PC-3 (cell line): Measurements from ENCODE around the gene LAG3. TPM values are rescaled to one million over a fixed set of nuclear protein-coding genes. Genes with fewer than 3 reads are reported as not detected.

Experiments used
- ATAC-seq: fragments of 200-7000 bp; cut with Tn5 transposase; 2 replicates; pipeline ENCODE4 v1.9.1; 2020; ENCODE audit warnings: mild to moderate bottlenecking, moderate library complexity
- BruUV-seq: library from RNA; stranded (reverse); fragments of 400-500 nt; replicated peaks from 2 replicates; lab custom pipeline; 2021; lab: Mats Ljungman, UMichigan
- CTCF ChIA-PET: fragments of 300-600 bp; sonication (Branson Sonifier 250); formaldehyde crosslinking; loops from one replicate; lab custom pipeline; 2022; ENCODE audit warnings: antibody characterized with exemption; lab: Charles Lee
- POLR2A ChIA-PET: fragments of 300-600 bp; sonication (Branson Sonifier 250); formaldehyde crosslinking; loops from one replicate; lab custom pipeline; 2022; ENCODE audit warnings: antibody characterized with exemption; ENCODE audit not compliant: unreplicated experiment; lab: Charles Lee
- DNase-seq: peaks from one replicate; pipeline ENCODE4 v3.0.0-alpha.2; 2015
- H2AFZ ChIP-seq: fragments of 300-600 bp; sonication (generic); 2 replicates; pipeline ENCODE4 v1.6.0; 2016; ENCODE audit warnings: antibody characterized with exemption, low read length
- H3F3A ChIP-seq: fragments of 300-600 bp; sonication (generic); one replicate; pipeline ENCODE4 v1.6.0; 2017; ENCODE audit warnings: antibody characterized with exemption, low read length, control low read depth, mild to moderate bottlenecking; ENCODE audit not compliant: unreplicated experiment
- H3K27ac ChIP-seq: fragments of 300-600 bp; sonication (generic); 2 replicates; pipeline ENCODE4 v1.5.1; 2016; ENCODE audit warnings: mild to moderate bottlenecking, low read length
- H3K27me3 ChIP-seq: fragments of 300-600 bp; sonication (generic); 2 replicates; pipeline ENCODE4 v1.6.1; 2016; ENCODE audit warnings: low read length, mixed read lengths
- H3K36me3 ChIP-seq: fragments of 300-600 bp; sonication (generic); 2 replicates; pipeline ENCODE4 v1.6.1; 2016; ENCODE audit warnings: low read depth, mixed run types, low read length, mixed read lengths
- H3K4me1 ChIP-seq: fragments of 300-600 bp; sonication (generic); 2 replicates; pipeline ENCODE4 v1.5.1; 2016; ENCODE audit warnings: low read length; ENCODE audit not compliant: insufficient read depth
- H3K4me2 ChIP-seq: fragments of 300-600 bp; sonication (generic); 2 replicates; pipeline ENCODE4 v1.6.0; 2016; ENCODE audit warnings: low read length
- H3K4me3 ChIP-seq: fragments of 300-600 bp; sonication (generic); 2 replicates; pipeline ENCODE4 v1.5.1; 2016; ENCODE audit warnings: mild to moderate bottlenecking, low read length, mixed read lengths
- H3K79me2 ChIP-seq: fragments of 300-600 bp; sonication (generic); 2 replicates; pipeline ENCODE4 v1.6.1; 2017; ENCODE audit warnings: low read length, mixed read lengths
- H3K9ac ChIP-seq: fragments of 300-600 bp; sonication (generic); 2 replicates; pipeline ENCODE4 v1.6.0; 2016; ENCODE audit warnings: mild to moderate bottlenecking, low read length
- H3K9me2 ChIP-seq: fragments of 300-600 bp; sonication (generic); replicated peaks from 2 replicates; pipeline ENCODE4 v1.6.1; 2016; ENCODE audit warnings: mixed run types, low read length, mixed read lengths
- H3K9me3 ChIP-seq: fragments of 300-600 bp; sonication (generic); 2 replicates; pipeline ENCODE4 v1.6.1; 2016; ENCODE audit warnings: low read length, mixed read lengths
- H4K20me1 ChIP-seq: fragments of 300-600 bp; sonication (generic); 2 replicates; pipeline ENCODE4 v1.6.1; 2016; ENCODE audit warnings: low read length, mixed read lengths
- EZH2 ChIP-seq: fragments of 300-600 bp; sonication (generic); IDR thresholded peaks from one replicate; pipeline ENCODE4 v1.6.1; 2017; ENCODE audit warnings: antibody characterized with exemption, mild to moderate bottlenecking, low read length; ENCODE audit not compliant: unreplicated experiment
- EZH2phosphoT487 ChIP-seq: fragments of 300-600 bp; sonication (generic); IDR thresholded peaks from 2 replicates; pipeline ENCODE4 v1.6.1; 2018; ENCODE audit warnings: mild to moderate bottlenecking, antibody characterized with exemption, low read length, borderline replicate concordance
- intact Hi-C: fragments of 100-400 bp; cut with micrococcal nuclease; formaldehyde crosslinking; loops from 2 replicates; pipeline ENCODE4 v1.9.0; 2023
- total RNA-seq: library from RNA; depleted of rRNA; stranded (reverse); fragments of >200 nt; gene quantifications from 2 replicates; pipeline ENCODE4 v1.2.3, GENCODE V29; 2014
- TF ChIP-seq, protein P1 (sequence below): fragments of 300-600 bp; sonication (generic); conservative IDR thresholded peaks from 2 replicates; pipeline ENCODE4 v1.5.1; 2017; ENCODE audit warnings: antibody characterized with exemption, low read depth, mild to moderate bottlenecking, low read length

Gene LAG3
- total RNA-seq, 1 experiment from 2014 or later: 0.58 TPM

GRCh38 chr12:6796576-6796975 is 24.3 kb downstream of the LAG3 start:
- Histone ChIP-seq H3K9me3 (no peaks in the 10 kb centered on the region), H3K9ac (no peak overlapping the region), H3K27ac (no peak overlapping the region), H3K79me2 (no peaks in the 10 kb centered on the region), H4K20me1 (no peaks in the 10 kb centered on the region), H3K27me3 (no peaks in the 10 kb centered on the region), H2AFZ (no peak overlapping the region), H3K4me2 (no peak overlapping the region), H3K36me3 (no peaks in the 10 kb centered on the region), H3K4me3 (no peak overlapping the region), H3K4me1 (no peaks in the 10 kb centered on the region), H3F3A (no peaks in the 10 kb centered on the region), H3K9me2 (no peaks in the 10 kb centered on the region)
- ChIA-PET CTCF (no interaction called here), POLR2A (no interaction called here)
- DNase-seq (no peak), ATAC-seq (no peak)
- no peak for TF ChIP-seq EZH2phosphoT487
- TF ChIP-seq EZH2: no peak
- TF ChIP-seq, protein P1, sequence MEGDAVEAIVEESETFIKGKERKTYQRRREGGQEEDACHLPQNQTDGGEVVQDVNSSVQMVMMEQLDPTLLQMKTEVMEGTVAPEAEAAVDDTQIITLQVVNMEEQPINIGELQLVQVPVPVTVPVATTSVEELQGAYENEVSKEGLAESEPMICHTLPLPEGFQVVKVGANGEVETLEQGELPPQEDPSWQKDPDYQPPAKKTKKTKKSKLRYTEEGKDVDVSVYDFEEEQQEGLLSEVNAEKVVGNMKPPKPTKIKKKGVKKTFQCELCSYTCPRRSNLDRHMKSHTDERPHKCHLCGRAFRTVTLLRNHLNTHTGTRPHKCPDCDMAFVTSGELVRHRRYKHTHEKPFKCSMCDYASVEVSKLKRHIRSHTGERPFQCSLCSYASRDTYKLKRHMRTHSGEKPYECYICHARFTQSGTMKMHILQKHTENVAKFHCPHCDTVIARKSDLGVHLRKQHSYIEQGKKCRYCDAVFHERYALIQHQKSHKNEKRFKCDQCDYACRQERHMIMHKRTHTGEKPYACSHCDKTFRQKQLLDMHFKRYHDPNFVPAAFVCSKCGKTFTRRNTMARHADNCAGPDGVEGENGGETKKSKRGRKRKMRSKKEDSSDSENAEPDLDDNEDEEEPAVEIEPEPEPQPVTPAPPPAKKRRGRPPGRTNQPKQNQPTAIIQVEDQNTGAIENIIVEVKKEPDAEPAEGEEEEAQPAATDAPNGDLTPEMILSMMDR: no peak
- no TSS peak for BruUV-seq
- intact Hi-C loops: no loop called here

DNA sequence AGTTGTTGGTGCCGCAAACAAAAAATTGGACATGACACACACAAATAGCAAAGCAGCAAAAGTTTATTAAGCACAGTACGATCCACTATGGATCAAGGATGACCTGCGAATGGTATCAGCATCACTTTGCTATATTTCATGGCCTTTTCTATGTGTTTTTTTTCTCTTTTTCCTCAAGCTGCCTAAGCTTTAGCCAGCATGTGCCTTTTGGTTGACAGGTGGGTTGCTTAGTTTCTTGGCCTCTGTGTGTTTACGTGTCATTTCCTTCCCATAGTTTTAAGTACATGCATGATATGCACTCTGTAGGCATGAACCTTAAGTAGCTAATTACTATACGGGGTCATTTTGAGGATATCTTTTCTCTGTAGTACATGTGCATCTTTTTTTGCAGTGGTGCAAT is 26.8 kb downstream of the LAG3 start:
- no peaks in the 10 kb centered on the region for H3K9me2 ChIP-seq
- no TSS peak for BruUV-seq
- H3K9me3 ChIP-seq: no peaks in the 10 kb centered on the region
- no peaks in the 10 kb centered on the region for H3F3A ChIP-seq
- ChIA-PET CTCF (no interaction called here), POLR2A (no interaction called here)
- H2AFZ ChIP-seq: no peak overlapping the region
- no peaks in the 10 kb centered on the region for H3K36me3 ChIP-seq
- DNase-seq: no peak
- no peaks in the 10 kb centered on the region for H3K4me1 ChIP-seq
- H4K20me1 ChIP-seq: no peaks in the 10 kb centered on the region
- no peak overlapping the region for H3K9ac ChIP-seq
- no peak overlapping the region for H3K4me2 ChIP-seq
- TF ChIP-seq EZH2phosphoT487 (no peak), EZH2 (no peak)
- TF ChIP-seq, protein P1: no peak
- no peak overlapping the region for H3K27ac ChIP-seq
- no peak for ATAC-seq
- intact Hi-C loops: no loop called here
- no peak overlapping the region for H3K4me3 ChIP-seq
- H3K79me2 ChIP-seq: no peaks in the 10 kb centered on the region
- H3K27me3 ChIP-seq: no peaks in the 10 kb centered on the region

DNA sequence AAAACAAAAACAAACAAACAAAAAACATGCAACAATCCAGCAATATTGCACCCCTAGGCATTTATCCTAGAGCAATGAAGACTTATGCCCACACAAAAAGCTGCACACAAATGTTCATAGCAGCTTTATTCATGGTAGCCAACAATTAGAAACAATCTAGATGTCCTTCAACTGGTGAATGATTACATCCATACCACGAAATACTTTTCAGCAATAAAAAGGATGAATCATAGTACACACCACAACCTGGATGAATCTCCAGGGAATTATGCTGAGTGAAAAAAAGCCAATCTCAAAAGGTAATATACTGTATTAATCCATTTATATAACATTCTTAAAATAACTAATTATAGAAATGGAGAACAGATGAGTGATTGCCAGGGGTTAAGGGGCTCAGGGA is 34.9 kb downstream of the LAG3 start:
- Histone ChIP-seq H3K27me3 (no peaks in the 10 kb centered on the region), H3K79me2 (no peaks in the 10 kb centered on the region), H3K4me3 (no peak overlapping the region), H3K4me1 (no peaks in the 10 kb centered on the region), H3K4me2 (no peak overlapping the region), H2AFZ (no peak overlapping the region), H3K9ac (no peak overlapping the region), H3K9me3 (no peaks in the 10 kb centered on the region), H3K36me3 (no peaks in the 10 kb centered on the region), H3K9me2 (no peaks in the 10 kb centered on the region), H3F3A (no peaks in the 10 kb centered on the region), H4K20me1 (no peaks in the 10 kb centered on the region), H3K27ac (no peak overlapping the region)
- peak; percentile 43 for DNase-seq
- BruUV-seq: no TSS peak
- ChIA-PET POLR2A (interaction anchor here (0.7 kb wide), 1 partner anchor 44 kb away, joined by 3 read pairs; no protein-coding TSS in a partner anchor), CTCF (no interaction called here)
- intact Hi-C loops: no loop called here
- ATAC-seq: peak; percentile 67; the same call in 1 of the 2 replicates
- TF ChIP-seq EZH2: no peak
- TF ChIP-seq EZH2phosphoT487: no peak
- TF ChIP-seq, protein P1: no peak
